NT2/D1 (cell line): Measurements from ENCODE around the gene PRODH.

Experiments used
- SUZ12 ChIP-seq: IDR thresholded peaks from 2 replicates; pipeline ENCODE4 v1.6.1; 2011; ENCODE audit not compliant: insufficient read length, insufficient read depth; ENCODE audit errors: extremely low read depth
- YY1 ChIP-seq: IDR thresholded peaks from 2 replicates; pipeline ENCODE4 v1.6.1; 2011; ENCODE audit not compliant: insufficient read length, insufficient read depth

- TF ChIP-seq SUZ12 (no peak), YY1 (no peak)
Measured at GRCh38 chr22:18973264-18974031, 37.4 kb upstream of the PRODH start.
